ENCODE measurements around the gene UNC5CL.
A peak's percentile ranks its signal among the peaks of the same experiment; 100 is the strongest.

The UNC5CL gene

DNA sequence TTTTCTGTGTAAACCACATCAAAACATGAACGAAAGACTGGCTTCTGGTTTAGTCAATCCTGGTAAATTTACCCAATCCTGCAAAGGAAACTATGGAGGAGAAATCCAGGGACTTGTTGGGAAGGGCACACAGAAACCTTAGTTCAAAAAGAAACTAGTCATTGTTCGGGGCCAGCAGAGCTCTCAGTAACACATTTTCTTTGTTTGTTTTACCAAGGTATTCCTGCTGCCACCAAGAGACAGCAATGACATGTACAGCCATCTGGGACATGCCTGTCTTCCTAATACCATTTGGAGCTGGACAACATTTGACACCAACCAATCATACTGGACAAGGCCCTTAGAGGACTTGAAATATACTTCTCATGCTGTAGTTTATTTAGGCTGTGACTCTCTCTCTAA, 24.9 kb upstream of the UNC5CL start:
- no peak for DNase-seq (ENCODE audit: low spot score)

- DNase-seq (ENCODE audit: low spot score), result no peak
These were observed 23.0 kb upstream of the UNC5CL start for GRCh38 chr6:41062056-41062455.

GRCh38 chr6:41061196-41061726, 22.2 kb upstream of the UNC5CL start:
- no peak for DNase-seq (ENCODE audit: low spot score)

DNA sequence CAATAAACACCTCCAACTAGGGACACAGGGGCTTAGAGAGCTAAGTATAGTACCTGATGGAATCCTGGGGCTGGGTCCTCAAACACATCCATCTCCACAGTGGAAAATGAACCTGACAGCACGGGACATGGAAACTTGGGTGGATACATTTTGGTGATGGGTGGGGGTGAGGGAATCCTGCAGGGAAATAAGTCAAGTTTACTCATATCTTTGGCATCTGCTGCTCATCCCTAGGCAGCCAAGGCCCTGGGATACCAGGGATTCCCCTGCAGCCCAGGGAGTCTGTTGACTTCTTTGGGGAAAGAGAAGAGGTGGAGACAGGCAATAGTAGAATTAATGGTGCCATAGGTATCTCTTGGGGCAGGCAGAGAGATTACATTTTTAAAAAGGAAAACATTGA, 20.5 kb upstream of the UNC5CL start:
- no peak for DNase-seq (ENCODE audit: low spot score)

DNA sequence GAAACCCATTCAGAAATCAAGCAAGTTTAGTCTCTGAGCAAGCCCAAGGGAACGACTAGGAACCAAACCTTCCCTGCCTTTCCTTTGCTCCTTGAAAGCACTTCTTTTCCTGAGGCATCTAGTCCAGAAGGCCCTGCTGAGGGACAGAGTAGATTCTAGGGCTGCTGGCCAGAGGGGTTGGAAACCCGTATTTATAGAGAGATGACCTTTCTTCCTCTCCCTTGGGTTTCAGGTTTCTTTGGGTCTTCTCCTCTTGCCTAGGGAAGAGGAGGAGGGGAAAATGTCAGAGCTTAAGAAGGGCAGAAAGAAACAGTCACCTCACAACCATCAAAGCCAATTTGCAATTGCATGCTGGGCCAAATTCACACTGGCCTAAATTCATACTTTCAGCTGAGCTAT, 19.8 kb upstream of the UNC5CL start:
- no peak for DNase-seq (ENCODE audit: low spot score)

DNA sequence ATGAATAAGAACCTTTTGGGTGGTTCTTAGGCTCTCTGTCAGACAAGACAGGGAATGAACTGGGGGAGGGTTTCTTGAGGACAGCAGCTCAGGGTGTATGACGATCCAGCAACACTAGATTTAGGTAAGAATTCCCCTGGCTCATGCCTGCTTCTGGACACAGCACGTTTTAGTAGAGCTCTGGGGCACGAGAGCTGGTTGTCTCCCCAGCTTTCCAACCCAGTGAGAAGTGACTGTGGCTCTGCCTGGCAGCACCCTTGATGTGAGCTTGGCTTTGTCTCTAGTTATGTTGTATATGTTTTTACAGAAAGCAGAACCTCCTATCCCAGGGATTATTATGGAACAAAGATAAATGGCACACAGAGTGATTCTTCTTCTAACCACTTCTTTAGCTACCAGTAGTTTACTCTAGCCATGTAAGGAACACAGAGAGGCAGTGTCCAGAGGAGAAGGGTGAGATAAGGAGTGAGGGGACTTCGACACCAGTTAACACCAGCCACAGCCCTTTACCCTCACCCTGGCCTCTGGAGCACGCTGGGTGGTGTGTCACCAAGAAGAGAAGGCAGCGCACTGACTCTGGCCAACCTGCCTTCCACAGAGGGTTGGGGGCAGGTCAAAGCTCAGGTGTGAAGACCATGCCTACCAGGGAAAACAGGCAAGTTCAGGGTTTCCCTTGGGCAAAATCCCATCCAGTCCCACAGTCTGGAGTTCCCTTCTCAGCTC, 17.9 kb upstream of the UNC5CL start:
- DNase-seq (ENCODE audit: low spot score), result no peak

DNA sequence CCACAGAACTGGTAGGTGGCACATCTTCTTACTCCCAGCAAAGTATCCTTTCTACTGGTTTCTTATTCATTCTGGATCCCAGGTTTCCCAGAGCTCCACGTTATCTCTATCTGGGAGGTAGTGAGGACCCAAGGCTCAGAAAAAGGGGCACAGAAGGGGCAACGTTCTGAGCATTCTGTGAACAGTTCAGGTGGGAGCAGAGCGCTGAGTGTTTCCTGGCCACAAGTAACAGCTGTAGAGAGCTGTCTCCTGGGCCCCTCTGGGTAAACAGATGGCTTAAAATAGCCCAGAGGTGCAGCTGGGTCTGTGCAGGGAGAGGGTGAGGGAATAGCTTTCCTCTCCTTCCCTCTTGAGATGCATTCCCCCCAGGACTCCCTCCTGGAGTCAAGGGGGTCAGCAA, 16.1 kb upstream of the UNC5CL start:
- no peak for DNase-seq (ENCODE audit: low spot score)

GRCh38 chr6:41054511-41054910, 15.5 kb upstream of the UNC5CL start:
- DNase-seq (ENCODE audit: low spot score), result no peak

DNA sequence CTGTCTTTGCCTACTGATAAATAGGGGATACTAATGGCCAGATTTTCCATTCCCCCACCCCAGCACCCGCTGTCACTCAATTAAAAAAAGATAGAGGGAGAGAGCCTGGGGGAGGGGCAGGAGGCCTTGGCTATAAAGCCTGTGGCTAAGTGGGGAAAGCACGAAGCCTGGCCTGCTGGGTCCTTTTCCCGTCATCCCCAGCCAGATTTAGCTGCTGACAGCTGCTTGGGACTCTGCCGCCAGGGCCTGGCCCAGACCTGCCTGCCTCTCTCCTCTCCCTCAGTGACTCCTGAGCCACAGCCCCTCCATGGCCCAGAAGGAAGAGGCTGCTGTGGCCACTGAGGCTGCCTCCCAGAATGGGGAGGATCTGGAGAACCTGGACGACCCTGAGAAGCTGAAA, 14.0 kb upstream of the UNC5CL start, which contains the start of gene APOBEC2:
Gene APOBEC2, plus strand, starts transcription at position 162 of the 400 bp plus-strand sequence. Its CDS starts 146 bp downstream, at position 308.
- DNase-seq (ENCODE audit: low spot score), result no peak

DNA sequence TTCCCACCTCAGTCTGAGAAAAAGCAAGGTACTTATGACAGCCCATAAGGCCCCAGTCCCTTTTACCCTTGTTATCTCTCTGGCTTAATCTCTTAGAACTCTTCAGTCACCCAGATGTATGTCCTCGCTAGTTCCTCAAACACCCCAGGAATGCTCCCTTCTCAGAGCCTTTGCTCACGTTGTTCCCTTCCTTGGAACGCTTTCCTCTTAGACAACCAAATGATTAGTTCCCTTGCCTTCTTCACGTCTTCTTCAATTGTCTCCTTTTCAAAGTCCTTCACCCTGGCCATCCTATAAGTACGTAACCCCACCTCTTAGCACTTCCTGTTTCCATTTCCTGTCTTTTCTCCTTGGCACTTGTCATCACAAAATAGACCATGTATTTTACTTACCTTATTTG, 12.9 kb upstream of the UNC5CL start:
- DNase-seq (ENCODE audit: low spot score), result no peak

DNA sequence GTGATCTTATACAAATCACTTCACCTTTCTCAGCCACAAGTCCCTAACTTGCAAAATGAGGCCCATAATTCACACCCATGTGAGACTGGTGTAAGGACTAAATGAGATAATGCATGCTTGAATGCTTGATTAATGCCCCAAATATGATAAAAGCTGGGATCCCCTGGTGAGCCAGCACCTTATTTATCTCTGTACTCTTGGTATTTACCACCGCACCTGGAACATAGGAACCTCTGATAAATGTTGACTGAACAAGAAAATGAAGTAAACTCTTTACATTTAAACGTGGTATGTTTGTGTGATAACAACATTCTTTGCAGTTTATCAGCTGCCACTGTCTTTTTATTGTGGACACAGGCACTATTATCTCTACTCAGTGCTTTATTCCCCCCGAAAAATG, 11.5 kb upstream of the UNC5CL start:
- no peak for DNase-seq (ENCODE audit: low spot score)

DNA sequence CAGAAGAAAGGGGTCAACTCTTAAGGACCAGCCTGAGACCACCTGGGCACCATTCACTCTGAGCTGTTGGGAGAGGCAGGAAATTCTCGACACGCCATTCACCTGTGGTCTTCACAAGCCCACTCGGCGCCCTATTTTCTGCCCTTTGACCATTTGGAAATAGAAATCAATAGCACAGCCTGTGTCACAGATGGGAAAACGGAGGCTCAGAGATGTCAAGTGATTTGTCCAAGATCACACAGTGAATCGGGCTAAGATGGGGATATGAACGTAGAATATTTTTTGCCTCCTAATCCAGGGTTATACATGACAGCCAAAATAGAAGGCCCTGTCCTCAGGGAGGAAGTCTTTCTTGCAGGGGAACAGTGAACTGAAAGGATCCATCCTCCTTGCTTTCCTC, 10.9 kb upstream of the UNC5CL start:
- no peak for DNase-seq (ENCODE audit: low spot score)

DNA sequence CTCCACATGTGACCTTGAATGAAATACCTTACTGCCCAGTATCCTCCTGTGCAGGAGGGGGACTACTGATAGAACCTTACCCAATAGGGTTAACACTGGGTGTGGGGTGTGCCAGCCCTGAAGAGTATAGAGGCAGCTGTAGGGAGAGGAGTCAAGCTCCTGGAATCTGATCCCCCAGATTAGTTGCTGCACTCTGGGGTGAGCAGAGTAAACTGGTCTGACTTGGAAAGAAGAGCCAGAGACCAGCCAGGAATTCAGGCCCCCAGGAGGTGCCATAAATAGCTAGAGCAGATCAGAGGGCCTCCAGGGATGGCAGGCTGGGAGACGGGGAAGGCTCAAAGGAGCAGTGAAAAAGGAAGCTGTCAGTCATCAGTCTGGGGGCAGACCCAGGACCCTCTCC, 10.5 kb upstream of the UNC5CL start:
- DNase-seq (ENCODE audit: low spot score), result no peak

DNA sequence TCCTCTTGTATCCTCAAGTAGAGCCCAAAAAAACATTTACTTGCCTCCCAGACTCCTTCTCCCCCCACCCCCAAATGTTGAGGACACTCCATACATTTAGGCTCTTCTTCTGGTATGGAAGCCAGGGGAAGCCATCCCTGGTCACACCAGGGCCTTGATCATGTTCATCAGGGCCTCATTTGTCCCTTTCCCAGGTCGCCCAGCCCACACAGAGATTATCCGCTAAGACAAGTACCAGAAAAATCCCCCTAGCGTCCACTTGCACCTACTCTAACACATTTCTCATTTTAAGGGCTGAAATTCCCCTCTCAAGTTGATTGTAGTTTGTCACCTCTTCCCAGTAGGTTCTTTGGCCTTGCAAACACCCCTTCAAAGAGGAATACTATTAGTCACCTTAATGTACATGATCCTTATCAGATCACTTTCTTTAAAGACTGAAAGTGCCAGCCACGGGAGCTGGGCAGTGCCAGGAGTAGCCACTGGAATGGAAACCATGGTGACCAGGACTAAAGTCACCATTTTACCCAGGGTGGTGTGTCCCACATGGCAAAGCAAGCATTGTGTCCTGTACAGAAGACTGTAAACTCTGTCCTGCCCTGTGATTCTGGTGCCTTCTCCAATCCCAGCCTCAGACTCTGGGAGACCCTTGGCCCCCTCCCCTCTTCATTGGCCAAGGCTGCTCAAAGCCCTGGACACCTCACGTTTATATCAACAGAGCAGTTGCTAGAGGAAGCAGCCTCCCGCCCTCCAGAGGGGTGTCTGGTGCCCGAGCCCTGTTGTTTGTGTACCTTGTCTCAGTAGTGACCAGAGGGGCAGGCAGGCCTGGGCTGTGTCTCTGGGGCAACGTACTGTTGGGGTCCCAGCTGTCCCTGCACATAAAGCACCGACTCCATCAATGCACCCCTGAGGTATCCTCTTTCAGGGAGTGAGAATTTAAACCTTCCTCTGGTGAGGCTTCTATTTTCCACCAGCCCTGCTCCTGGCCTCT, 9.0 kb upstream of the UNC5CL start:
- DNase-seq (ENCODE audit: low spot score), result peak; percentile 5

DNA sequence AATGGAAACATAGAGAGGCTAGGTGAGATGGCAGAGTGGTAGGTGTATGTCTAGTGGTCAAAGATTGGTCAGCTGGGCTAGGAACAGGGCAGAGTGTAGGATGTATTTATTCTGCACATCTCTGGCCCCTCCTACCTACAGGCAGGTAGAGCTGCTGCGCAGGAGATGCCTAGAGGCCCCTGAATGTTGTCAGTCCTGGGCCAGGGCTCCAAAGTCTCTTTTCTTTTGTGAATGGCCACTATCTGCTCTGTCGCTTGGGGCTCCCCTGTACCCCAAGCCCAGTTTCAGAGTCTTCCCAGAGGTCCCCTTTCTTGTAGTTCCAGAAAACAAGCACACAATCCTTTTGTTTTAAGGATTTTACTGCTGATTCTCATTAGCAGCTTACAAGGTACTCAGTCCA, 8.3 kb upstream of the UNC5CL start:
- no peak for DNase-seq (ENCODE audit: low spot score)

GRCh38 chr6:41046084-41046483, 7.1 kb upstream of the UNC5CL start:
- no peak for DNase-seq (ENCODE audit: low spot score)

- DNase-seq (ENCODE audit: low spot score), result no peak
These were observed 6.6 kb upstream of the UNC5CL start for GRCh38 chr6:41045664-41046063.

DNA sequence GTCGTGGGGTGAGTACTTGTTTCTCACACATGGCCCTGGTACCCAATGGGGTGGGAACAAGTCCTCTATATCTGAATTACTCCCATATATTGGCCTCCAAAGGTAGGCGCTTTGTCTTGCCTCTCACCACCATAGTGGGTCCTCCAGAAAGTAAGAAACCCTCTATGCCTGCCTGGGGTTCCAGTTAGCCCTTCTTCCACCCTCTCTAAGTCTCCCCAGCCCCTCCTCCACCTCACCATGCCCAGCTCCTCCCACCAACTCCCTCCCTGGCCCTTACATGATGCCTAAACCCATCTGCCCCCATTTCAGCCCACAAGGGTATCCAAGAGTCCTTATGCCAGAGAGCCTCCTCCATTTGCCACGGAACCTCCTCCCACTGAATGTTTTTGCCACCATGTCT, 4.1 kb upstream of the UNC5CL start:
- no peak for DNase-seq (ENCODE audit: low spot score)

DNA sequence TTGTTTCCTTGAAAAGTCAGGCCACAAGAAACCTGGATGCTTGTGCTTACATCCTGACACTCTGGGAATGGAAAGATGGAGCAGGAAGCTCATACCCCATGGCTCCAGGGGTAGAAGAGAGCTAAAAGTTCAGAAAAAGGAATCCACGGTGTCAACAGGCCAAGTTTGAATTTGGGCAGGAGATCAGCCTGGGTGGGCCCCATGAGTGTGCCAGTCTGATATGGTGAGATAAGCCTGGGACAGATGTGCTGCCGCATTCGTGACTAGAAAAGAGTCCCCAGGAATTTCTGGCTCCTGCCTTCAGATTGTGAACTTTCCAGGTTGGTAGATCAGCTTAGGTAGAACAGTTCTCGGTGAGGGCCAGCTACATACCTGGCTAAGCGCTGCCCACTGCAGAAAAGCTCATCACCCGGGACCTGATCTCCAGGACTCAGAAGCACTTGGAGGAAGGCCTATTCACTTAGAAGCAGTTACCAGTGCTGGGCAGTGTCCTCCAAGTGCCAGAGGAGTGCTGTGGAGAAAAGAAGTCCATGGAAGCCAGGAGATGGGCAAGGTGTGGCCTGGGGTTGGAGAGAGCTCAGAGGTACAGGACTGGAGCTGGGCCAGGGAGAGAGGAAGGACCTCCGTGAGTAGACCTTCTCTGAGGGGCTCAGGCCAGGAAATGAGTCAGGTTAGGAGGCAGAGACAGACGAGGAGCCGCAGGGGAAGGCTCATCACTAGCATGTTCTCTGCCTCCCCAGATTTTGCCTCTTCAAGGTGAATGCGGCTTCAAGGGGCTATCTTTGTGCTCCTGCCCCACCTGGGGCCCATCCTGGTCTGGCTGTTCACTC, 3.4 kb upstream of the UNC5CL start, which contains the start of gene TSPO2:
Gene TSPO2, plus strand, starts transcription at position 242 of the 830 bp plus-strand sequence. Its CDS starts 519 bp downstream, at position 761.
- no peak for DNase-seq (ENCODE audit: low spot score)

DNA sequence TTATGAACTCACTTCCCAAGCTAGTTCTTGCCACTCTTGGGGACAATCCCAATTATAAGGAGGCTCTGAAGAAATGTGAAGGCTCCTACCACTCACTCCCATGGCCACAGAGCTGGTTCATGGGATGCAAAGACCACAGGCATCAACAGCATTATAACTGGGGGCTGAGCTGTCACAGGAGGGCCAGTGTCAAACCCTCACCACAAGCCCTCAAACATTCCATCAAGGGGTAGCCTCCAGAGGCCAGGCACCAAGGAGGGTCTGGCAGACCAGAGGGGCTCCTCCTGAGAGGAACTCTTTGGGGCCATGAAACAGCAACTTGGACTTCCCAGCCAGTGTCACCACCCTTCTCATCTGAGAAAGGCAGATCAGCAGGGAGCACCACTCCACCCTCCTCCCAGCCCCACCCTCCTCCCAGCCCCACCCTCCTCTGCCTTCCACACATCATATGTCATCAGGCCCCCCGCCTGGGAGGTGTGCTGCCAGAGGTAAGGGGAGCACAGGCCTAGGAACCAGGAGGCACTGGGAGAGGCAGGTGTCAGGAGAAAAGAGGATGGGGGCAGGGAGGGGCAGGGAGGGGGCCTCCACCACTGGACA, 2.0 kb upstream of the UNC5CL start:
- DNase-seq (ENCODE audit: low spot score), result no peak
